T-helper 9 cell (primary cell): ENCODE results near the gene RIIAD1.
A peak's percentile ranks its signal among the peaks of the same experiment; 100 is the strongest.
"Not testable (repeated sequence)": the region's sequence is repeated elsewhere in the genome, so short reads cannot be mapped to it uniquely, and the experiment has no call there.

Source experiments
- DNase-seq: peaks from one replicate; pipeline ENCODE4 v3.0.0-alpha.2; 2020

The RIIAD1 gene

DNA sequence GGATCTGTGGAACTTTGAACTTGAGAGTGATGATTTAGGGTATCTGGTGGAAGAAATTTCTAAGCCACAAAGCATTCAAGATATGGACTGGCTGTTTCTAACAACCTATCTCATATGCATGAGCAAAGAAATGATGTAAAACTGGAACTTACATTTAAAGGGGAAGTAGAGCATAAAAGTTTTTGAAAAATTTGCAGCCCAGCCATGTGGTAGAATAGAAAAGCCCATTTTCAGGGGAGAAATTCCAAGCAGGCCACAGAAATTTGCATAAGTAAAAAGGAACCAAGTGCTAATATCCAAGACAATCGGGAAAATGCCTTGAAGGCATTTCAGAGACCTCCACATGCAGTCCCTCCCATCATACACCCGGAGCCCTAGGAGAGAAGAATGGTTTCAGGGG lies 15.7 kb downstream of the RIIAD1 start:
- DNase-seq: no peak

DNA sequence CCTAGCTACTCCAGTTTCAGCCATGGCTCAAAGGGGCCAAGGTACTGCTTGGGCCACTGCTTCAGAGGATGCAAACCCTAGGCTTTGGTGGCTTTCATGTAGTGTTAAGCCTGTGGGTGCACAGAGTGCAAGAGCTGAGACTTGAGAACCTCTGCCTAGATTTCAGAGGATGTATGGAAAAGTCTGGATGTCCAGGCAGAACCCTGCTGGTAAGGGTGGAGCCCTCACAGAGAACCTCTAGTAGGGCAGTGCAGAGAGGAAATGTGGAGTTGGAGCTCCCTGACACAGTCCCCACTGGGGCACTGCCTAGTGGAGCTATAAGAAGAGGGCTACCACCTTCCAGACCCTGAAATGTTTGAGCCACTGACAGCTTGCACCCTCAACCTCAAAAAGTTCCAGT lies 16.2 kb downstream of the RIIAD1 start:
- DNase-seq: no peak

DNA sequence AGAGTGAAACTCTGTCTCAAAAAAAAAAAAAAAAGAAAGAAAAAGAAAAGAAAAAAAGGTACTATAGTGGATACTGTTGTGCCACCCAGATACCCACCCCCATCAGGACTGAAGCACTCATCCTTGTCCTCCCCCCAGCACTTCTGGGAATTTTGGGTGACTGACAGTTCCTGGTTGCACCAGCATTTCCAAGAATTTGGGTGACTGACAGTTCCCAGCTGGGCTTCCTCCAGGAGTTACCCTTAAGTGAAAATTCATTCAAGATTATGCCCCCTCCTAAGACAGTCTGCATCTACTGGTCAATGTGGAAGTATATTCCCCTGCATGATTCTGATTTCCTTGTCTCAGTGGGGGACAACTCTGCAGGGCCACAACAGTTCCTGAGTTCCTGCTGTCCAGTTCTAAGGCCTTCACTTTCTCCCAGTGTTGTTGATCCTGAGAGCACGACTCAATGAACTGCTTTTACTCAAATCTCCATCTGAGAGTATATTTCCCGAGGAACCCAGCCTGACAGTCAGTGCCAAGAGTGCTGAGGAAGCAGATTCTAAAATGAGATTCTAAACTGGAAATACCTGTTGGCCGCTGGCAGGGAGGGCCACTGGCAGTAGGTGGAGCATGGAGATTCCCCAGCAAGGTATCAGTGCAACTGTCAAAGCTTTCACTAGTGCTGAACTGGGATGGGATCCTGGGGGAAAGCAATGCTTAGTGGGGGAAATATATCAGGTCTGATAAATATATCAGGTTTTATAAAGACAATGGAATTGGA lies 18.5 kb downstream of the RIIAD1 start:
- no peak for DNase-seq

DNA sequence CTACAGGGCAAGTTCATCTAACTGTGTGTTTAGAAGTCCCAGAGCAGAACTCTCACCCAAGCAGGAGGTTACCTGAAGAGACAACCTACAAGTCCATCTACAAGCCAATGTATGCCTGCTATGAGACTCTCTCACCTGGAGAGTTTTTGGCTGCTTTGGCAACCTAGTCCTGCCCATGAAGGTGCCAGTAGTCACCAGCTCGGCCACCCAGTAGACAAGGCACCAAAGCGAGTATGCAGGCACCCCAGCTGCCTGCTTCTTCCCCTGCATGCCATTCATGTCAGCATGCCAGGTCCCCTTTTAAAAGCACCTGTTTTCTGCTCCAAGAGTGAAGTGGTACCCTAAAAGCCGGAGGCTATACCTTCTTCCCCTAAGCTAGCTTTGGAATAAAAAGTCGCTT lies 20.2 kb downstream of the RIIAD1 start:
- no peak for DNase-seq

DNA sequence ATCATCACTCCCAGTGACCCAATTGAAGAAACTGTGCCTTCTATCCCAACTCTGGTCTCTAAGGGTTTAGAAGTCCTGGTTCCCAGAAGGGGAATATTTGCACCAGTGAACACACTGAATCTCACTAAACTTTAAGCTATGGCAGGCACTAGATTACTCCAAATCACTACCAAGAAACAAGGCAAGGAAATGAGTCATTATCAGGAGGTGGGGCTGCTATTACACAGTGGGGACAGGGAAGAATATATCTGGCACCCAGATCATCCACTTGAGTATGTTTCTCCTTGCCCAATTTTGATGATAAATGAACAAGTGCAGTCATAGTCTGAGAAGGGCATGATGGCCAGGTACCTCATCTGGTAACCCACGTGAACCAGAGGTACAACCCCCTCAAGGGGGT lies 35.0 kb downstream of the RIIAD1 start:
- no peak for DNase-seq

DNA sequence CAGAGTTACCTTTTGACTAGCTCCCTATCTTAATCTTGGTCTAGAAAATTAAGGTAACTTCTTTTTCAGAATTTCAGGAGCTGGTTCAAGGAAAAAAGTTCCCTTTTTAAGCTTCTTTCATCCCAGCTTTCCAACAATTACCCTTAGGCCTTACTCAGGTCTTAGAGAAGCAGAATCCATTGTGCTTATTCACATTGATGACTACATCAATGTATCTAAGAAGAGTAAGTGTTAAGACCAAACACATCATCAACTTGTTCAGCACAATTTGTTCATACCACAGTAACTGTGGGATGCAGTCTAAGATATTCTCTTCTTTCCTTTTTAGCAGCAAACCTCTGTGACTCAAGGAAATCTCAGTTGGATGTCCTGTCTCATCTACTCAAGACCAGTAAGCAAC lies 37.9 kb downstream of the RIIAD1 start:
- no peak for DNase-seq

DNA sequence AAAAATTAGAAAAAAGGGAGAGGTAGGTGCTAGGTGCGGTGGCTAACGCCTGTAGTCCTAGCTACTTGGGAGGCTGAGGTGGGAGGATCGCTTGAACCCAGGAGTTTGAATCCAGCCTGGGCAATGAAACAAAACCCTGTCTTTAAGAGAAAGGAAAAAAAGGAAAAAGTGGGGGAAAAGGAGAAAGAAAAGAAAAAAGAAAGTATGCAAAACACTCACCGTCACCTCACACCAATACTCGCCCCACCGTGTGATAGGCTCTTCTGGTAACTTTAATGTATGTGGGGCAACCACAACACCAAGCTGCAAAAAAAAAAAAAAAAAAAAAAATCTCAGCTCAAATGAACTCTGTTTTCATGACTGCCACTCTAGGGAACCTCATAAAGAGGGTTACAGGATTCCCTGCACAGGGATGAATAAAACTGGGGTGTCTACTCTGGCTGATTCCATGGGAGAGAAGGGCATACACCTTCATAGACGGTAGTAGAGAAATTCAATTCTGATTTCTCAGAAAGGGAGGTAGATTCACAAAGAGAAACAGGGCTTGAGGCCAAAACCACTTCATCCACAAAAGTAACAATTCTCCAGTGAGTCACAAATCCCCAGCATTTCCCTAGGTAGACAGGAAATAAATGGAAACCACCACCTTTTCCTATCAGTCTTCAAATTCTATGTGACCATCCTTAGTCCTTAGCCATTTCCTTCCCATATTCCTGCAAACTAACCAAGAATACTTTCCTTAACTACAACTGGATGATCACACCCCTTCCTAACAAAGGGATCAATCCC lies 39.5 kb downstream of the RIIAD1 start:
- DNase-seq: no peak

DNA sequence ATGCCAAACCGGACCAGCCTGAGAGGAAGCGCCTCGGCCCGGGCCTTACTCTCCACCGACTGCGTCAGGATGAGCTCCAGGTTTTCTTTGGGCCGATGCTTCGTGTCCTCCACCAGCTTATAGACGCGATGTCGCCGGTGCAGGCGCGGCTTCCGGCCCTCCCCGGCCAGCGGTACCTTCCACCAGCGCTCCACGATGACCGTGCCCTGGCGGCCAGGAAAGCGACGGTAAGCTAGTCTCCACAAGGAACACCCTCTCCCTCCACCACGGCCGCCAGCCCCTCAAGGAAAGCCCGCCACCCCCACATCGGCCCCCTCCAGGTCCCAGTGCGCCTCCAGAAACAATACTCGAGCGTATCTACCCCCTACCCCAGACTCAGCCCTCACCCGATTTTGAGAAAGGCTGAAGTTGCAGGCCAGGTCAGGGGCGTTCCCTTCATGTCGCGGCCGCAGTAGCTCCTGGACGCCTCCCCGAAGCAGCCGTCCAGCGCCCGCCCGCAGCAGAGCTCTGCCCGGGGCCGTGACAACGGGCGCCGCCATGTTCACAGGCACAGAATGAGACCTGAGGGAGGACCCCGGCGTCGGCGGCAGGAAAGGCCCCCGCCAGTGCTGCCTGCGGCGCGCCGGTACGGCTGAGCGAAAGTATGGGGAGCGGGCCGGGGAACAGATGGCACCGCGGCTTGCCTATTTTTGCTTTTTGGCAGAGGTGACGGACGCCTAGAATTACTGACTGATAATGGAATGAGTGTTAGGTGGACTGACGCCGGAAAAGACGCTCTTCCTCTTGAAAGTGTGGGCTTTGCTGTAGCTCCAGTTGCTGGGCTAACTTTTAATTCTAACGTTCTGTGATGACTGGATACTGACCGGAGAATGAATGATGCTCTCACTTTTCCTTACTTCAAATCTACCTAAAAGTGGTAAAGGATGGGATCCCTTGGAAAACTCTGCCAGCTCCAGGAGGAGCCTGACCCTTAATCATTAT lies 41.9 kb downstream of the RIIAD1 start, which contains the start of gene MRPL9:
TSS of gene MRPL9 (minus strand) at position 556 of the 981 bp plus-strand sequence. CDS start at position 539, 17 bp downstream.
- DNase-seq: peak; percentile 77

DNA sequence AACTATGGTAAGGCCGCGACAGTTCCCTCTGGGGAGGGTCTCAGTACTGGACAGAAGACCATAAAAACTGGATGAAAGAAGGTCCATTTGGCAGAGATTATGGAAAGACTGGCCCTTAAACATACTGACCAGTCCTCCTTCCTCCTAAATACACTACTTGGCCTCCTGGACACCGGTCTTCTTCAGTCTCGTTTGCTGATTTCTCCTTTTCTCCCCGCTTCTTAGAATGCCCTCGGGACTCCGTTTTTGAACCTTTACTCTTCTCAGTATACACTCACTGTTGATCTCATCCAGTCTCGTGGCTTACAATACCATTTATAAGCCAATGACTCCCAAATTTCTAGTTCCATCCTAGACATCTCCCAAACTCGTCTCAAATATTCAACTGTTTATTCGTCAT lies 42.7 kb downstream of the RIIAD1 start:
- DNase-seq: no peak

DNA sequence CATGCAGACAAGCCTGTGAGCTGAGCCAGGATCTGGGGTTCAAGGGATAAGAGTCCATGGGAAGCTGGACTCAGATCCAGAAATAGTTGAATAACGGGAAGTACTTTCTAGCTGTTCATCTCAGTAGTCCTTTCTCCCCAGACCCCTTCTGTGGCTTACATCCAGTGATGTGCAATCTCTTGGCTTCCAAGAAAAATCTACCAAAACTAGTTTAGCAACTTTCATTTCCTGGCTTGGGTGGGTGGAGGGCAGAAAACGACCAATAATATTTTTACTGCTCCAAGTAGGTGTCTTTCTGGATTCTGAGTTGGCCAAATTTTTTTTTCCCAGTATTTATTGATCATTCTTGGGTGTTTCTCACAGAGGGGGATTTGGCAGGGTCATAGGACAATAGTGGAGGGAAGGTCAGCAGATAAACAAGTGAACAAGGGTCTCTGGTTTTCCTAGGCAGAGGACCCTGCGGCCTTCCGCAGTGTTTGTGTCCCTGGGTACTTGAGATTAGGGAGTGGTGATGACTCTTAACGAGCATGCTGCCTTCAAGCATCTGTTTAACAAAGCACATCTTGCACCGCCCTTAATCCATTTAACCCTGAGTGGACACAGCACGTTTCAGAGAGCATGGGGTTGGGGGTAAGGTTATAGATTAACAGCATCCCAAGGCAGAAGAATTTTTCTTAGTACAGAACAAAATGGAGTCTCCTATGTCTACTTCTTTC lies 47.2 kb downstream of the RIIAD1 start:
- DNase-seq: not testable (repeated sequence)

DNA sequence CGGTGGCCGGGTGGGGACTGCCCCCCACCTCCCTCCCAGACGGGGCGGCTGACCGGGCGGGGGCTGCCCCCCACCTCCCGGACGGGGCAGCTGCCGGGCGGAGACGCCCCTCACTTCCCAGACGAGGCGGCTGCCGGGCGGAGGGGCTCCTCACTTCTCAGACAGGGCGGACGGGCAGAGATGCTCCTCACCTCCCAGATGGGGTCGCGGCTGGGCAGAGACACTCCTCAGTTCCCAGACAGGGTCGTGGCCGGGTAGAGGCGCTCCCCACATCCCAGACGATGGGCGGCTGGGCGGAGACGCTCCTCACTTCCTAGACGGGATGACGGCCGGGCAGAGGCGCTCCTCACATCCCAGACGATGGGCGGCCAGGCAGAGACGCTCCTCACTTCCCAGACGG lies 47.9 kb downstream of the RIIAD1 start:
- not testable (repeated sequence) for DNase-seq

DNA sequence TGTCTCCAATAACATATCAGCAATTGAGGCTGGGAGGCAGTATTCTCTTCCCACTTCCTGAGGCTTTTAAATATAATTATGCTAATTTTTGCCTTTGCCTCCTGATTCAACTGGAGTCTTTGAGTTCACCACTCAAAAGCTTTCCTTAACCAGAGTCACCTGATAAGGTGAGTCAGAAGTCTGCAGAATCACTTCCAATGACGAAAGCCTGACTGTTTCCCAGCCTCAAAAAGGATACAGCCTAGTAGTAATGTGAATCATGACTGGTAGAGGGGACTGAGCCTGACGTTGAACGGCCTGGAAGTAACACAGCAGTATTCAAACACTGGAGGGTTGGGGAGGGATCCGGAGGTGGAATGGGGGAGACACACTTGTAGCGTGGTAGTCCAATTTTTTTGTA lies 52.4 kb downstream of the RIIAD1 start:
- DNase-seq: no peak

DNA sequence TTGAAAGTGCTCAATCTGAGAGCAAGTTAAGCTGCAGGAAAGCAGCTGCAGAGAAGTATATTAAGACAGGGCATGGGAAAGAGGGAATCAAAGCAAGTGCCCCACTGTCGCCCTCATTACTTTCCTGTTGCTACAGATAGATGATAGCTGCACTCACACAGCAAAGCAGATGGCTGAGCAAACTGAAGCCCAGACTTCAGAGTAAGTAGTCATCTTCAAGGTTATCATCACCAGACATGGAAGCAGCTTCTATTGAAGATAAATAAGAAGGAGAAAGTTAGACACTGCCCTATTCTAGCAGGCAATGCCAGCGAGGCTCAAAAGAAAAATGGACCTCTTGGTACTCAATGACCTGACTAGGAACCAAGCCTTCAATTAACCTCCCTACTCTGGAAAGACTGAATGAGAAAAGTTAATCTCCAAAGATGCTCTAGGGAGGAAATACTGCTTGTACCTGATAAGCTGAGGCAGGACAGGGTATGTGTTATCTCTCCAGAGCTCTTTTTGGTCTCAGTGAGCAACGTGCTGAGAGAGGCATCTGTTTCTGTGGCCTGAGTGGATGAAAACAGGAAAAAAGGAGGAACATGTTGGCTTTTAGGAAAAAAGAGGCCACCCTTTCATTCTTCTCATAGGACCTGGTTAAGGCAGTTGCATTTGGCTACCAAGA lies 53.1 kb downstream of the RIIAD1 start:
- DNase-seq: no peak

DNA sequence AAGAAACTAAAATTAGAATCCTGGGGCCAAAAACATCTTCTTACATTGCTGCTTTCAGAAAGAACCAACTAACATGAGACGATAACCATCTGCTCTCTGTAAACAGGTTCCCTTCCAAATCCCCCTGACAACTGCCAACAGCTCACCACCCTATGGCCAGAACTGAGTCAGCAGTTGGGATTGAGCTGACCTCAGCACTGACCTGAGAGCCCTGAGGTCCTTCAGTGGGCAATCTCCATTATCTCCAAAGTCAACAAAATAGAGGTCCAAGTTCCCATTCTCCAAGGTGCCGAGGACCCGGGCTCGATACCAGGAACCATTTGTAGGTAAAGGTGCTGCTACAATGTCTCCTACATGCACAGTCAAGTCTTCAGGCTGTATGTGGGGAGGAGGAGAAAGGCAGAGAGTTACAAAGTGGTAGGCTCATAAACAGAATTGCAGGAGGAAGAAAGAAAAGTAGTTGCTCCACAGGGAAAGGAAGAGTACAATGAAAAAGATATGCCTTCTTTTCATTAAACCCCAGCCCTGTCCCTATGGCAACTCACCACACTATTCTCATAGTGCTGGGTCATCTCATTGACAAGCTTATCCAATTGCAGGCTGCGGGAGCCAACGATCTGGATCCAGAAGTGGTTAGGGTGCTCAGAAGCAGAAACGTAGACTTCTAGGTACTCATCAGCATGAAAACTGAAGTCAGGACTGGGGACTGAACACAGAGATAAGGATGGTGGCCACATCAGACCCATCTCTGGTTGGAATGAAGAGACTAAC lies 54.8 kb downstream of the RIIAD1 start:
- no peak for DNase-seq

DNA sequence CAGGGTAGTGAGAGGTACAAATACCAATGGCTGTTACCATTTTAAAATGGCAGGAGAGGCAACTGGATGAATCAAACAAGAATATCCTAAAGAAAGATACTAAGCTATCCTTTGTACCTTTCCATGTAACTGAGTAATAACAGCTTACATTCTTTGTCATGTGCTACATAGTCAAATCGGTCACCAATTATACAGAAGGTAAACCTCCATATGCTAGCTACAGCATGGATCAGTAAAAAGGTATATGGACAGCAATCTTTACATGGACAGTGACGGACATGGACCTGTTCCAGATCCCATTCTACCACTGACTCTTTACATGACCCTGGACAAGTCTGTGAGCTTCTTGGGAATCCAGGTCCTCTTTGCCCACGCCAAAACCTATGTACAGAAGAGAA lies 55.3 kb downstream of the RIIAD1 start:
- DNase-seq: no peak

DNA sequence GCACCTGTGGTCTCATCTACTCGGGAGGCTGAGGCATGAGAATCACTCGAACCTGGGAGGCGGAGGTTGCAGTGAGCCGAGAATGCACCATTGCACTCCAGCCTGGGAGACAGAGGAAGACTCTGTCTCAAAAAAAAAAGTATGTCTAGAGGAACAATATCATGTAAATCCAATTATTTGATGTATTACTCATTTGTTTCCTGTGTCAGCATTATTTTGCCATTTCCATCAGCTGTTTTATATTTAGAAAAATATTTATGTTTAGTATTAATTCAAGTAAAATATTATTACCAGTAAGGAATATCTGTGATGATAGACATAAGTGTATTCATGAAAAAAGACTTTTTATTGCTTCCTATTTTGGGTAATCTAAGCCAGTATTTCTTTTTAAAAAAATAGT lies 56.0 kb downstream of the RIIAD1 start:
- DNase-seq: no peak
